ENCODE results near the gene TRAF2.

The TRAF2 gene

DNA sequence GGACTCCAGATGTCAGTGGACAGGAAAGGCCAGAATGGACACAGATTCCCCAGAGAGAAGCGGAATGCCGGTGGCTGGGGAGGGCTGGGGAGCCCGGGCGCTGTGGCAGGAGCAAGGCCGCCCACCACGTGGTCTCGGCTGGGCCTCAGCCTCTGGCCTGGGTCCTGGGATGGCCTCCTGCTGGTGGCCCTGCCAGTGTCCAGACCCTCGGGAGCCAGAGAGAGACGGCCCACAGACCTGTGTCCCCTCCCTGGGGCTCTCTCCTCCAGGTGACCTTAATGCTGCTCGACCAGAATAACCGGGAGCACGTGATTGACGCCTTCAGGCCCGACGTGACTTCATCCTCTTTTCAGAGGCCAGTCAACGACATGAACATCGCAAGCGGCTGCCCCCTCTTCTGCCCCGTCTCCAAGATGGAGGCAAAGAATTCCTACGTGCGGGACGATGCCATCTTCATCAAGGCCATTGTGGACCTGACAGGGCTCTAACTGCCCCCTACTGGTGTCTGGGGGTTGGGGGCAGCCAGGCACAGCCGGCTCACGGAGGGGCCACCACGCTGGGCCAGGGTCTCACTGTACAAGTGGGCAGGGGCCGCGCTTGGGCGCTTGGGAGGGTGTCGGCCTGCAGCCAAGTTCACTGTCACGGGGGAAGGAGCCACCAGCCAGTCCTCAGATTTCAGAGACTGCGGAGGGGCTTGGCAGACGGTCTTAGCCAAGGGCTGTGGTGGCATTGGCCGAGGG lies 39.3 kb downstream of the TRAF2 start:
- Histone ChIP-seq H3K4me2 (ENCODE audit: low read depth, low read length) (no peak overlapping the region), H4K20me1 (ENCODE audit: insufficient read depth, low read length) (no peaks in the 10 kb centered on the region), H2AFZ (ENCODE audit: low read length) (no peak overlapping the region), H3K4me3 (ENCODE audit: low read length) (no peak overlapping the region), H3K27ac (ENCODE audit: low read length) (no peak overlapping the region), H3K36me3 (replicated peaks; ENCODE audit: insufficient read depth, low read length) (no peaks in the 10 kb centered on the region; the same call in 1 of the 2 replicates), H3F3A (ENCODE audit: insufficient read depth, low read length) (no peaks in the 10 kb centered on the region), H3K9me2 (replicated peaks; ENCODE audit: insufficient read depth, low read length) (no peaks in the 10 kb centered on the region), H3K79me2 (ENCODE audit: low read length) (peaks cover 4% of the 10 kb centered on the region), H3K9me3 (replicated peaks; ENCODE audit: insufficient read depth, low read length) (no peaks in the 10 kb centered on the region), H3K9ac (ENCODE audit: low read length) (no peak overlapping the region), H3K27me3 (replicated peaks; ENCODE audit: insufficient read depth, low read length) (no peaks in the 10 kb centered on the region), H3K4me1 (ENCODE audit: low read length) (no peaks in the 10 kb centered on the region)
- DNase-seq = no peak
- TF ChIP-seq, protein P1, sequence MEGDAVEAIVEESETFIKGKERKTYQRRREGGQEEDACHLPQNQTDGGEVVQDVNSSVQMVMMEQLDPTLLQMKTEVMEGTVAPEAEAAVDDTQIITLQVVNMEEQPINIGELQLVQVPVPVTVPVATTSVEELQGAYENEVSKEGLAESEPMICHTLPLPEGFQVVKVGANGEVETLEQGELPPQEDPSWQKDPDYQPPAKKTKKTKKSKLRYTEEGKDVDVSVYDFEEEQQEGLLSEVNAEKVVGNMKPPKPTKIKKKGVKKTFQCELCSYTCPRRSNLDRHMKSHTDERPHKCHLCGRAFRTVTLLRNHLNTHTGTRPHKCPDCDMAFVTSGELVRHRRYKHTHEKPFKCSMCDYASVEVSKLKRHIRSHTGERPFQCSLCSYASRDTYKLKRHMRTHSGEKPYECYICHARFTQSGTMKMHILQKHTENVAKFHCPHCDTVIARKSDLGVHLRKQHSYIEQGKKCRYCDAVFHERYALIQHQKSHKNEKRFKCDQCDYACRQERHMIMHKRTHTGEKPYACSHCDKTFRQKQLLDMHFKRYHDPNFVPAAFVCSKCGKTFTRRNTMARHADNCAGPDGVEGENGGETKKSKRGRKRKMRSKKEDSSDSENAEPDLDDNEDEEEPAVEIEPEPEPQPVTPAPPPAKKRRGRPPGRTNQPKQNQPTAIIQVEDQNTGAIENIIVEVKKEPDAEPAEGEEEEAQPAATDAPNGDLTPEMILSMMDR (IDR thresholded peaks at IDR 0.05; ENCODE audit: low read length) = no peak
- no peak for TF ChIP-seq EZH2 (optimal IDR thresholded peaks at IDR 0.05; ENCODE audit: low read depth, low read length)
- TF ChIP-seq EZH2phosphoT487 (IDR thresholded peaks at IDR 0.05; ENCODE audit: low read length) = no peak

DNA sequence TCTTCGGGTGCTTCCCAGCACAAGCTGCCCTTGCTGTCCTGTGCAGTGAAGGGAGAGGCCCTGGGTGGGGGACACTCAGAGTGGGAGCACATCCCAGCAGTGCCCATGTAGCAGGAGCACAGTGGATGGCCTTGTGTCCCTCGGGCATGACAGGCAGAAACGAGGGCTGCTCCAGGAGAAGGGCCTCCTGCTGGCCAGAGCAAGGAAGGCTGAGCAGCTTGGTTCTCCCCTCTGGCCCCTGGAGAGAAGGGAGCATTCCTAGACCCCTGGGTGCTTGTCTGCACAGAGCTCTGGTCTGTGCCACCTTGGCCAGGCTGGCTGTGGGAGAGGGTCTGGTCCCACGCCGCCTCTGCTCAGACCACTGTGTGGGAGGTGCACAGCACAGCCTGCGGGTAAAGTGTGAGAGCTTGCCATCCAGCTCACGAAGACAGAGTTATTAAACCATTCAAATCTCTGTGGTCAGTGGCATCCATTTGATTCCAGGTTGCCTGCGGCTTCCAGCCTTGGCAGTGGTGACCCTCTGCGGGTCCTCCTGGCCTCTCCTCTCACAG lies 39.9 kb downstream of the TRAF2 start:
- no peak for DNase-seq
- Histone ChIP-seq H3F3A (ENCODE audit: insufficient read depth, low read length) (no peaks in the 10 kb centered on the region), H3K27ac (ENCODE audit: low read length) (no peak overlapping the region), H3K79me2 (ENCODE audit: low read length) (no peaks in the 10 kb centered on the region), H3K4me3 (ENCODE audit: low read length) (no peak overlapping the region), H4K20me1 (ENCODE audit: insufficient read depth, low read length) (no peaks in the 10 kb centered on the region), H3K4me1 (ENCODE audit: low read length) (no peaks in the 10 kb centered on the region), H3K9me2 (replicated peaks; ENCODE audit: insufficient read depth, low read length) (no peaks in the 10 kb centered on the region), H3K36me3 (replicated peaks; ENCODE audit: insufficient read depth, low read length) (no peaks in the 10 kb centered on the region; the same call in 1 of the 2 replicates), H2AFZ (ENCODE audit: low read length) (no peak overlapping the region), H3K4me2 (ENCODE audit: low read depth, low read length) (no peak overlapping the region), H3K9ac (ENCODE audit: low read length) (no peak overlapping the region), H3K9me3 (replicated peaks; ENCODE audit: insufficient read depth, low read length) (no peaks in the 10 kb centered on the region), H3K27me3 (replicated peaks; ENCODE audit: insufficient read depth, low read length) (no peaks in the 10 kb centered on the region)
- TF ChIP-seq EZH2 (optimal IDR thresholded peaks at IDR 0.05; ENCODE audit: low read depth, low read length) (no peak), EZH2phosphoT487 (IDR thresholded peaks at IDR 0.05; ENCODE audit: low read length) (no peak)
- TF ChIP-seq, protein P1 (IDR thresholded peaks at IDR 0.05; ENCODE audit: low read length) = no peak

DNA sequence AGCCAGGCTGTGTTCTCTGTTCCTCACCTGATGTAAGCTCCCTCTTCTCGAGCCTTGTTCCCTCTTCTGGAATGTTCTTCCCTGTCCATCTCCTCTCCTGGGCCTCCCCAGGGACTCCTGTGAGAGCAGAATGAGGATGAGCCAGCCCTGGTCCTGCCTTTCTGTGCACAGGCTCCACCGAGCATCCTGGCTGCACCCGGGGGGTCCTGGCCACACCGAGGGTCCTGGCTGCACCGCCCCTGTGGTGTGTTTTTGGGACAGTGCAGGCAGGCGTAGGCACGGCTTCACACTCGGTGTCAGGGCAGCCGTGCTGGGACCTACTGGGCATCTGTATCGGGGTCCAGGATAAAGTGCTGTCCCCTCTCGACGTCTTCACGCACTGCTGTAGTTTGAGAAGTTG lies 40.4 kb downstream of the TRAF2 start:
- no peaks in the 10 kb centered on the region for H4K20me1 ChIP-seq (ENCODE audit: insufficient read depth, low read length)
- no peaks in the 10 kb centered on the region; the same call in 1 of the 2 replicates for H3K36me3 ChIP-seq (replicated peaks; ENCODE audit: insufficient read depth, low read length)
- no peaks in the 10 kb centered on the region for H3K79me2 ChIP-seq (ENCODE audit: low read length)

More for the DNA sequence above, 40.4 kb downstream of the TRAF2 start:
- Histone ChIP-seq H2AFZ (ENCODE audit: low read length) (no peak overlapping the region), H3K9me3 (replicated peaks; ENCODE audit: insufficient read depth, low read length) (no peaks in the 10 kb centered on the region), H3K4me1 (ENCODE audit: low read length) (no peaks in the 10 kb centered on the region), H3K9me2 (replicated peaks; ENCODE audit: insufficient read depth, low read length) (no peaks in the 10 kb centered on the region), H3K4me2 (ENCODE audit: low read depth, low read length) (no peak overlapping the region), H3K27me3 (replicated peaks; ENCODE audit: insufficient read depth, low read length) (no peaks in the 10 kb centered on the region), H3K4me3 (ENCODE audit: low read length) (no peak overlapping the region), H3F3A (ENCODE audit: insufficient read depth, low read length) (no peaks in the 10 kb centered on the region), H3K9ac (ENCODE audit: low read length) (no peak overlapping the region), H3K27ac (ENCODE audit: low read length) (no peak overlapping the region)
- no peak for TF ChIP-seq EZH2phosphoT487 (IDR thresholded peaks at IDR 0.05; ENCODE audit: low read length)
- no peak for DNase-seq

All from MM.1S (cell line).